HG03520 (cell line): ENCODE results near the gene PHF14.

Experiments used
- ATAC-seq: cut with Tn5 transposase; IDR thresholded peaks from one replicate; pipeline ENCODE4 v1.9.1; 2021; ENCODE audit warnings: mild to moderate bottlenecking, moderate library complexity; ENCODE audit not compliant: unreplicated experiment

PHF14 gene

DNA sequence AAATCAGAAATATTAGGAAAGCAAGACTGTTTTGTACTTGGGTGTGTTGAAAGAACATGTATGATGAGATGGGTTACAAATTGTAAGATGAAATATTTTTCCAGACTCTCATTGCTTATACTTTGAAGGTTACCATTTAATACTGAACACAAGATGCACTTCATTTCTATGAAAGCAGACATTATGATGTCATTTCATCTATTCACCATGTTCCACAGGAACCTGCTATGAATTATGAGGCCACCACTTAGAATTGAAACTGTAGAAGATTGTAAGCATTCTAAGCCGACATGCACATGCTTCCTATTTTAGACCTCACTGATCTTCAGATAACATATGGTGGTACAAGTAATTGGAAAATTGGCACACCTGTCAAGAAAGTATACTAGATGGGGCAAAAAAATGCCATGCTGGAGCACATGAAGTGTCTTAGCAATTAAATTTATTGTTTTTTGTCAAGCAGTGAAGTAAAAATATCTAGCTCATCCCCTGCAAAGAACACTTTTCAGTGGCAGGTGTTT is 195.0 kb downstream of the PHF14 start:
- ATAC-seq, result no peak

DNA sequence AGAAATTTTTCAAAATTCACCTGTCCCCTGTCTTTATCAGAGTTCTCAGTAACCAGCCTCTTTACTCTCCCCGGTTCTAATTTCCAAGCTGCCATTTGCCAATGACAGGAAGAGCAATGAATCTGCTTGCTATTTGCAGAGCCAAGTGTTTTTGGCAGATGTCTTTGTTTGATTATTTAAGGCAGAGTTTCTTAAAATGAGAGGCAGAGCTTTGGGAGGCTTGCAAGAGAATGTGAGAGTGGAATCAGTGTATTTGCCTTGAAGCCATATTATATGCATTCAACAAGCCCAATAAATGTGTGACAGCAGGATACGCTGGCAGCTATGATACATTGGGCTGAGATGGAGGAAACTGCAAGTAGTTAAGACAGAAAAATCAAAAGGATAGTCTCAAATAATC is 196.5 kb downstream of the PHF14 start:
- ATAC-seq, result no peak

DNA sequence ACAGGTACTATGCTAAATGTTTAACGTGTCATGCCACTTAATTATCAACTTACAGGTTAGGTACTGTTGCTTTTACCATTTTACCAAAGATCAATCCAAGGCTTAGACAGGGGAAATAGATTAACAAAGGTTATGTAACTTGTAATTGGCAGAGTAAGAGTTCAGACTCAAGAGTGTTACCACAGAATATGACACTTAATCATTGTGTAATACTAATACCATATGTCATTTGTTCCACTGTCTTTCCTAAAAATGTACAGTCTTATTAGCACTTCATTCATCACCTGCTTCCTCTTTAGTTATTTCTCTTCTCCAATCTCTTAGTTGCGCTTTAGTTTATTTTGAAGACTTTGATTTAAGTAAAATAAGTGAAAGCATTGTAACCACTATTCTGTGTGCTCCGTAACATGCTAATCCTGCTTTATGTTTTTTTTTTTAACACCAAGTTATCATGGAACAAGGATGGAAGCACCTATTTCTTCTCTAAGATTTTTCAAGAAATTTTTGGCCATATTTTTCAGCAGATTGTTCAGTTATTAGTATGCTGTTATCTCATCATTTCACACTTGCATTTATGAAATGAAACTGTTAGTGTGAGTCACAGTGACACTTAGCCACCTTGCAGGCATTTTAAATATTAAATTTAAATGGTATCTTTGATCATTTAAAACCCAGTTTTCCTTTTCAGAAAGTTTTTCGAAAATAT is 197.3 kb downstream of the PHF14 start:
- no peak for ATAC-seq

DNA sequence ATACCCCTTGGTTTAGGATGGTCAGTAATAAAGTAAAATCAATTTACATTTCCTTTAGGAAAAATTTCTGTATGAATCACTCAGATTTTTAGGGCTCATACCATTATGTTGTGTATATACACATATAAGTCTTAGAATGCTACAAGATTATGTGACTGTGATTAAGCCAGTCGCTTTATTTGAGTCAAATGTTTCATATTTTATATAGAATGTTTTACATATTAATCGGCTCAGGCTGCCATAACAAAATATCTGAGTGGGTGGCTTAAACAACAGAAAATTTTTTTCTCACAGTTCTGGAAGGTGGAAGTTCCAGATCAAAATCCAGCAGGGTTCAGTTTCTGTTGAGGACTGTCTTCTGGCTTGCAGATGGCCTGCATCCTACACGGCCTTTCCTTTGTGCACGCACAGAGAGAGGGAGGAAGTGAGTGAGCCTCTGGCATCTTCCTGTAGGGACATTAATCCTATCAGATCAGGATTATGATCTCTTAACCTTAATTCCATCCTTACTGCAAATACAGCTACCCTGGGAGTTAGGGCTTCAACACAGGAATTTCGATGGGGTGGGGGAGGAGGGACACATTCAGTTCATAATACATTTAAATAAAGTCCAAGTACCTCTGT is 198.0 kb downstream of the PHF14 start:
- no peak for ATAC-seq

DNA sequence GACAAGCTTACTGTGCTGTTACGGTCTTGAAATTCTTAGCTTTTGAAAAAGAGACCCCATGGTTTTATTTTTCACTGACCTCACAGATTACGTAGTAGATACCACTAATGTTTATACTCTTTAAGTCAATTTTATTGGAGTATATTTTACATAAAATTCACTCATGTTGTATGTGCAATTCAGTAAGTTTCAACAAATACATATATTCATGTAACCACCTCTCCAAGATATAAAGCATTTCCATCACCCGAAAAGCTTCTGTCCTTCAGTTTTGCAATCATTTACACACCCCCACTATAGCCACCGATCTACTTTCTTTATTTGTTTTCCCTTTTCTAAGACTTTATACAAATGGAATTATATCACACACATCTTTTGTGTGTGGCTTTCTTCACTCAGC is 199.2 kb downstream of the PHF14 start:
- no peak for ATAC-seq

DNA sequence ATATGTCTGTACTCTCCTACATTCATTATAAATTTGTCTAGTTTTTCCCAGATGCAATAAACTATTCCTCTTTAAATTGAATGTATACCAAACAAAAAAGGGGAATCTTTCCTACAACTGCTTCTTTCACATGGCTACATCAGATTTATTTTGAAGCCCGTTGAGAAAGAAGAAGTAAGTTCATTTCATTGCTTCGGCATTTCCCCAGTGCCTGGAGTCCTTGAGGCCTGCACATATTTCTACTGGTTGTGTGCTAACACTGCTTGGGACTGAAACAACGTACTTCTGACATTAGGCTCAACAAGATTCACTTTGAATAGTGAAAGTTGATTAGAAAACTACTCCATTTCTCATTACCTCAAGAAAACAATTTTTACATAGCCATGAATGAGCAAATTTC is 201.7 kb downstream of the PHF14 start:
- ATAC-seq, result no peak

DNA sequence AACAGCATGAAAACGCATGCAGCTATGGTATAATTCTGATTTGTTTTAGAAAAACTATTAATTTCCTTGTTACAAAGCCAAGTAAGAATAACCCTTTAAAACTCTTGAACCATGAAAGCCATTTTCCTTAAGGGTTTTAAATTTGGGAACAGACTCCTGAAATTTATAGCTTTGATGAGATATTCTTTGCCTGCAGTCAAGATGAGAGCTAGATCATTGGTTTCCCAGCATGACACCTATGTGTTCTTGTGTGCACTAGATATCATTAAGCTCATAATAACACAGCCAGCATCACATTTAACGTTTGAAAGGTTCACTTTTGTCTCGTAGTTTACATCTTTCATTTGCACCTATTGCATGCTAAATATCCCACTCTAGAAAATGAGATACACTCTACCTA is 202.2 kb downstream of the PHF14 start:
- ATAC-seq, result no peak

DNA sequence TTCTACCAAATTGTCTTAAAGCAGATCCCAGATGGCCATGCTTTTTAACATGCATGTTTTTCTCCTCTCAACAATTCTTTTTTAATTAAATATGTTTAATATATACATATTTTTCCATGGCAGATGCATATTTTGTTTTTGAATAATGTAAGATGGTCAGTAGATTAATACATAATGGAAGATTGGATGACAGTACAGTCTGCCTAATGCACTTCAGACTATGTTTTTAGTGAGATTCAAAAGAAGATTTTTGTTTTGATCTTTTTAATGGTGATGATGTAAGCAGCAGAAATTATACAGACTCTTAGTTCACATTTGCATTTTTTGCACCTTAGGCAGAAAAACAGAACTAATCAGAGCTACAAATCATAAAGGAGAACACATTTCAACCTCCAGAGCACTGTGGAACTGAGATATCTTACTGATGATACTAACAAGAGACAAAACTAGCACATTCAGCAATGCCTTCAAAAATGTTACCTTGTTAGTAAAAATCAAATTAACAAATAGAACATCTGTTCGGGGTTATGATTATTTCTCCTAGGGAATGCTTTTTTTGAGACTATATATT is 203.4 kb downstream of the PHF14 start:
- no peak for ATAC-seq

DNA sequence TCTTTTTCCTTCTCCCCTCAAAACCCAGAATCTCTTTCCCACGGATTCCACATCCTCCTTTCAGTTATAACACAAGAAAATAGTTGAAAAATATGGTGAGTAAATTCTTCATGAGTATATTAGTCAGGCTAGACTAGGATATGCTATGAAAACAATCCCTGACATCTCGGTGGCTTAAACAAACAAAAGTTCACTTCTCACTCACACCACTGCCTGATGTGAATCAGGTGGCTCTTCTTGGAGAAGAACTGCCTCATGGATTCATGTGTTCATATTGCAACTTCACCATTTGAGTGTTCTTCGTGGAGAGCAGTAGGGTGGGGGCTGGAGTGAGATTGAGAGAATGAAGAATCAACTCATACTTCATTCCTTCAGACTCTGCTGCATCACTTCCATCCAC is 204.1 kb downstream of the PHF14 start:
- no peak for ATAC-seq

DNA sequence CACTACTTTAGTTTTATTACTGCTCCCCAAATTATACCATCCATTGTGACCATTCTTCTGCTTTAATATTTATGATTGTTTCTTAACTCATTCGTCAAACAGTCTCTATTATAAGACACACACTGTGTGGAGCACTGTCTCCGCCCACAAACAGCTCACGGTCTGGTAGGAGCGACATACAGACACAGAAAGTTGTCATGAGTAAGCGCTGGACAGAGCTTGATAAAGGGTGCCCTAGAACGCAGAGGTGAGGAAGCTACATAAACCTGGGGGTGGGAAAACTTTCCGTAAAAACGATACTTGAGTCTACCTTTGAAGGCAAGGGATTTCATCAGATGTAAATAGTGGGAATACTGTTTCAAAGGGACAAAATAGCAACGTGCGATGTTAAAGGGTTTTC is 207.9 kb downstream of the PHF14 start:
- ATAC-seq, result no peak

DNA sequence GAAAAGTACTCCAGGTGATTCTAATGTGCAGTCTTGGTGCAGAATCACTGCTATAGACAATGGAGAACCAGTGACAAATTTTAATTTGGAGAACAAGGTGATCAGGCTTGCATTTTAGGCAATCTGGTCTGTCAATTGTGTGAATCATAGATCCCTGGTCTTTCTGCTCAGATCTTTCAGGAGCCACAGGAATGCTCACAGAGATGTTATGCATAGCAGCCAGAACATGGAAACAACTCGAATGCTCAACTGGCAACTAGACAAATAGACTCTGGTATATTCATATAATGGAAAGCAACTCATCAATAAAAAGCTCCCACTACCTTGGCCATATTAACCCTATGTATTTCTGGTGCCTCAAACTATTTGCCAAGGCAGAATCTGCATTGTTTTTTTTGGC is 209.1 kb downstream of the PHF14 start:
- no peak for ATAC-seq

DNA sequence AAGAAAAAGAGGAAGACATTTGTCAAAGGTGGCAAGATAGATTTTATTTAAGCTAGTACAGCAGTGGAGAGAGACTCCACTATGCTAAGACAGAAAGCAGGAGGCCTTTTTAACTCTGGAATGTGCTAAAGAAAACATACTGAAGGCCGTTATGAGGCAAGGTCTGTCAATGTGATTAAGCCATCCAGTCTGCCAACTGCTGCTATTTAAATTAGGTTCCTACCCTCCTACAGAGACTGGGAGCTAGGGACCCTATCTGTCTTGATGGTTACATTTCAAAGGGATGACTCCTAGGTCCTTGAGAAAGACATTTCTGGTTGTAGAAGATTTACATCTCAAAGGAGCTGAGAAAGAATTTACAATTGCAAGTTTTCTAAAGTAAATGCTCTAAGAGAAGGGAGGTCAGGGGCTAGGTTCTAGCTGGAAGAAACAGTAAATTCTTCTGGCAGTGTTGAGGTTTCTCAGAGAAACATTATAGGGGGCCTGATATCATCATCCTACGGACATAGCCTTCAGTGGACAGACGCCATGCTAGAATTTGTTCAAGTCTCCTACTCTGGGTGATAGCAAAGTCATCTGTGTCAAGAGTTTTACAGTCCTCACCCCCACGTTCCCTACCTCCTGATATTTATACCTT is 211.6 kb downstream of the PHF14 start:
- ATAC-seq, result no peak

DNA sequence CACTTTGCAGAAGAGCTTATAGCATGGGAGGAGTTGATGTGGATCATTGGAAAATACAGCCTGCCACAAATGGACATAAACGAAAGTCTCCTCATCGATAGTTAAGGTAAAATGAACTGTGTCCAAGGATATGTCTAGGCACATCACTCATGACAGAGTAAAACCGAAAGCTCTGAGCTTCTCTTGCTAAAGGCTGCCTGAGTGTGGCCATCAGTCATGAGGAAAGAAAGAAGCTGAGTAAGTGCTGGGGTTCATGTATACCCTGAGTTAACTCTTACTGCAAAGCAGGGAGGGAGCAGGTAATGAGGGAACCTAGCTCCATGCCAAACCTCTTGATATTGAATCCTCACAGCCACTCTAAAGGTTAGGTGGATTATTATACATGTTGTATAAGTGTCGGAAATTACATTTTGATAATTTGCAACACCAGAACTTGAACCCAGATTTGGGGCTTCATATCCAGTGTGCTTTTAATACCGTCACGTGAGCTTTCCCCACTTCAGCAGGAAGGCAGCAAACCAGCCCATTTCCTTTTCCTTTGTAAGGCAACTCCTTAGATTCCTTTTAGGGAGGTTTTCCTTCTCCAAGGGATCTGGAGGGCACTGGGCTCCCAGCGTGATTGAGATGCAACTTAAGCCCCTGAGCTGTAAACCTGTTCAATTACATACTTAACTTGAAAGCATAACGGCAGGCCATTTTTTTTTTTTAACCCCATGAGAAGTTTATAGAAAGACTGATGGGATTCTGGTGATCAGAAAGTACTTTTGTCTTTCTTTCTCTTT is 215.0 kb downstream of the PHF14 start:
- no peak for ATAC-seq

DNA sequence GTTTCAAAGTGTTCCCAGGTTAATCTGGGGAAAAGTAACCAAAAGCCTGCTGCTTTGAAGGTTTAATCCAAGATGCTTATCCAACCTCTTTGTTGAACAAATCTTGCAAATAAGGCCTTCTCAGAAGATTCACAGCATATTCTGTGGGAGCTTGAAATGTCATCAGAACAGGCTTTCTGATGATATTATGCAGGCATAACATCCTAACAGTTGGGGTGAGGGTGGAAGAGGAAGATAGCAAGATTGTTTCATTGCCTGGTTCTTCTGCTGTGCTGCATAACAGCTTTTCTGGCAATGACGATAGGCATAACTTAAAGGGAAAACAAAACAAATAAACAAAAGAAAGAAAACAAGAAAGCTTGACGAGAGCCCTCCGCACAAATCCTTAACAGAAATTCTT is 217.4 kb downstream of the PHF14 start:
- no peak for ATAC-seq

DNA sequence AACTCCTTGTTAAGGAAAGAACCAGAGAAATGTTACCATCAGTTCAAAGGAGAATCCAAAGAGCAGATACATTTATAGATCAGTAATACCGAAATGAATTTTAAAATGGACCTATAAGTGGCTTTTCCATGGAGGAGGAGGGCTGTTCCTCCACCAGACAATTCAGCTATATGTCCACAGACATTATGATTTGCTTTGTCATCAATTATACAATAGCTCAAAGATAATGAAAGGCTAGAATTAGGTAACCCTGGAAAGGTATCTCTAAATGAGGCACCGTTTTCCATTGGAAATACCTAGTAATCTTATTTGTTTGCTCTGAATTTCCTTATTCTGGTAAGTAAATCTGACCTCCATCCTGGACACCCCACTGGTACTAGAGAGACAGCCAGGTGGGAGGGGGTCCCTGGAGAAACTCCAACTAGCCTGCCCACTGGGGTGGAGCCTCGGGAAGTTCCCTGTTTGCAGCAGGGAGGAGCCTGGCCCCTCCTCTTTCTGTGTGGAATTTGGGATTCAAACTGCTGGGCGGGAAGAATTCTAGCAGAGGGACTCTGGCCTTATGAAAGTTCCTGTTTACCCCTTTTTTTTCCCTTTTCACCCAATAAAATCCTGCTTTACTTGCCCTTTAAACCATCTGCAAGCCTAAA is 218.0 kb downstream of the PHF14 start:
- ATAC-seq, result no peak

DNA sequence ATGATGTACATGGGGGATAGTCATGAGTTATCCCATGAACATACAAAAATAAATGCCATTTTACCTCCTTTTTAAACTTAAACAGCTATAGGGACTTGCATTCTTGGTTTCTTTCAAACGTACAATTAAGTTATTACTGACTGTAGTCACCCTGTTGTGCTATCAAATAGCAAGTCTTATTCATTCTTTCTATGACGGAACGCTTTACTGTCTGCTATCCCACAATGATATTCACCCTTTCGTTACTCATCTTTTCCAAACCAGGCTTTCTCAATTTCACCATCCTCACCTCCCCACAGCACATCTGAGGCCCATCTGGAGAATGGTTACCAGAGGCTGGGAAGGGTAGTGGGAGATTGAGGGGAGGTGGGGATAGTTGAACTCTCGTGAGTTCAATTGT is 218.8 kb downstream of the PHF14 start:
- ATAC-seq, result no peak

DNA sequence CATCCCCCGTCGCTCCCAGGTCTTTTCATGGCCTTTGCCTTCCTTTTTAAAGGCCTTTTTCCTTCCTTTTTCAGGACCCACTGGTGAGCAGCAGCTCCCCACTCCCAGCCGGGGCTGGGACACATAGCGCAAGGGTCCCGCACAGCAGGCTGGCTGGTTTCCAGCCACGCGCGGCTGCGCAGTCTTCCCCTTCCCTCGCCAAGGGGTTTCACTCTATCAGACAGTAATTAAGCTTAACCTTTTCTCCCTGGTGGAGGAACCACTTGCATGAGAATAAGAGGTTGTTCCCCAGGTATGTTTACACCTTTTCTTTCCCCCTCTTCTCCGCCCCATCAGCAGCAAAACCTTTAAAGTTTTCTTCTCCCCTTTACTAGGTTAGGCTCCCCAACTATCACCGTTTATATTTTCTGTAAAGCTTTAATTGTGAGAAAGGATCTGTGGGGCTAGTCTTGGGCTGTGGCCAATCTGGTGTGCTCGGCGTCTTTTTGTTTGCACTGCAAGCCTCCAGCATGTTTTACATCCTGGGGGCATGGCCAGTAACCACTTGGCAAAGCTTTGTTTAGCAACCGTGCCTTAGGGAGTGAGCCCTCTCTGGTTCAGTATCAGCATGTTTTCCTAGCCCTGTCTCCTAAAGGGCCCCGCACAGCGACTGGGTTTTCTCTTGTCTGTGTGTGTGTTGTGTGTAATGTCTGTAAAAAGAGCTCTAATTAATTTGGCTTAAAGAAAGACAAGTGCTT is 219.6 kb downstream of the PHF14 start:
- ATAC-seq, result no peak

DNA sequence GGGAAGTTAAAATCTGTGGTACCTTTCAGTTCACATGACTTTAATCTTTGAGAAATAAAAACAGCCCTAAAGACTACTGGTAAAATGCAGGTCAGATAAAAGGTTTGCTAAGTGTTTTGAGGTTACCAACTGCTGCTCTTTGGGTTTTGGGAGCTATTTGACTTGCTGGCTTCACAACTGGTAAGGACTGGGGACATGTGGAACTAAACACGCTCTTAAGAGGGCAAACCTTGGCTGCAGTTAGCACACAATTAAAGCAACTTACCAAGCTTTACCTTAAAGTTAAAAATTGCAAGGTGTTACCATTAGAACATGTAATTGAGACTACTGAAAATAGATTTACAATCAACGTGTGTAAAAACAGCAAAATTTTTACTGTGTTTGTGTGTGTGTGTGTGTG is 220.2 kb downstream of the PHF14 start:
- ATAC-seq, result no peak

DNA sequence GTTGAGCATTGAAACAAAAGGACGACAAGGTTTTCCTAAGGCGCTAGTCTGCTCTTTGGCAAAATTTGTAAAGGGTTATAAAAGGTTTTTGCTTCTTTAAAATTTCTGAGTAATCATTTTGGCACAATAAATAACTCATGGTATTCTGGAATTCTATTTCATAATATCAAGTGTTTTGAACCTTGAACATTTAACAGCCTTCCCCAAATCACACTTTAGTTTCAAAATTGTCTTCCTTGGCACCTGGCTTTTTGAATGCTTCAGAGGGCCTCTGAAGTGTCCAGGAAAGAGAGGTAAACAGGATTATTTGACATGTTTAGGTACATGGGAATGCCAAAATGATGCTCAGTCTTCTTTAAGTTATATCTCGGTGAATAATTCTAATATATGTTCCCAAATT is 220.8 kb downstream of the PHF14 start:
- no peak for ATAC-seq

DNA sequence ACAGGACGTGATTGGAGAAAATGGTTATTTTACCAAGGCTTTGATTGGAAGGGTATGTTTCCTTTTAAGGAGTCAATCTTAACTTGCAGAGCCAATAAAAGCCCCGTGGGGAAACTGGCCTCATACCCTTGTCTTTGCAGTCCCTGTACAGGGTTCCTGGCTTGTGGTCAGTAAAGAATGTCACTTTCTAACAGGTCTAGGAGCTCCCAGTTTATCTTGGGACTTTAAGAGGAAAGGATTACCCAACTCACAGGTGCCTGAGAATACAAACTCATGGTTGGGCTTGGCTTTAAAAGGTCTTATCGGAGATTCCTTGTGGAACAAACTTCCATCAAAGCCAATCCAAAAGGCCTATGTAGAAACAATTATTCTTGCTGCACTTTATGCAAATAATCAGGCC is 221.8 kb downstream of the PHF14 start:
- ATAC-seq, result no peak
